Type B pancreatic cell (in vitro differentiated cells): ENCODE measurements around the gene WDR64. TPM values are rescaled to one million over a fixed set of nuclear protein-coding genes. Genes with fewer than 3 reads are reported as not detected.
"Not testable (repeated sequence)": the region's sequence is repeated elsewhere in the genome, so short reads cannot be mapped to it uniquely, and the experiment has no call there.

Experiments used
- DNase-seq: peaks from one replicate; pipeline ENCODE4 v3.0.0; 2021; ENCODE audit warnings: mixed read lengths; ENCODE audit not compliant: unreplicated experiment; ENCODE audit errors: extremely low spot score
- H3K27ac Mint-ChIP-seq: 2 replicates; pipeline ENCODE4 v1.8.0; 2021; ENCODE audit warnings: mild to moderate bottlenecking, mixed read lengths
- H3K27me3 Mint-ChIP-seq: 2 replicates; pipeline ENCODE4 v1.8.0; 2021; ENCODE audit warnings: mixed read lengths
- H3K36me3 Mint-ChIP-seq: 2 replicates; pipeline ENCODE4 v1.8.0; 2021; ENCODE audit warnings: mixed read lengths
- H3K4me1 Mint-ChIP-seq: one replicate; pipeline ENCODE4 v1.8.0; 2021; ENCODE audit warnings: mixed read lengths; ENCODE audit not compliant: unreplicated experiment
- H3K4me3 Mint-ChIP-seq: 2 replicates; pipeline ENCODE4 v1.8.0; 2021; ENCODE audit warnings: mild to moderate bottlenecking, mixed read lengths
- H3K9me3 Mint-ChIP-seq: 2 replicates; pipeline ENCODE4 v1.8.0; 2021; ENCODE audit warnings: mixed read lengths
- CTCF ChIP-seq: fragments of 200-600 bp; sonication (generic); conservative IDR thresholded peaks from 2 replicates; pipeline ENCODE4 v1.5.0; 2021; ENCODE audit warnings: antibody characterized with exemption, mild to moderate bottlenecking
- total RNA-seq: library from RNA; stranded (reverse); gene quantifications from 2 replicates; pipeline ENCODE4 v1.2.1, GENCODE V29; 2021; ENCODE audit warnings: low replicate concordance

The WDR64 gene
- total RNA-seq, 1 donor from 2014 or later = not detected

DNA sequence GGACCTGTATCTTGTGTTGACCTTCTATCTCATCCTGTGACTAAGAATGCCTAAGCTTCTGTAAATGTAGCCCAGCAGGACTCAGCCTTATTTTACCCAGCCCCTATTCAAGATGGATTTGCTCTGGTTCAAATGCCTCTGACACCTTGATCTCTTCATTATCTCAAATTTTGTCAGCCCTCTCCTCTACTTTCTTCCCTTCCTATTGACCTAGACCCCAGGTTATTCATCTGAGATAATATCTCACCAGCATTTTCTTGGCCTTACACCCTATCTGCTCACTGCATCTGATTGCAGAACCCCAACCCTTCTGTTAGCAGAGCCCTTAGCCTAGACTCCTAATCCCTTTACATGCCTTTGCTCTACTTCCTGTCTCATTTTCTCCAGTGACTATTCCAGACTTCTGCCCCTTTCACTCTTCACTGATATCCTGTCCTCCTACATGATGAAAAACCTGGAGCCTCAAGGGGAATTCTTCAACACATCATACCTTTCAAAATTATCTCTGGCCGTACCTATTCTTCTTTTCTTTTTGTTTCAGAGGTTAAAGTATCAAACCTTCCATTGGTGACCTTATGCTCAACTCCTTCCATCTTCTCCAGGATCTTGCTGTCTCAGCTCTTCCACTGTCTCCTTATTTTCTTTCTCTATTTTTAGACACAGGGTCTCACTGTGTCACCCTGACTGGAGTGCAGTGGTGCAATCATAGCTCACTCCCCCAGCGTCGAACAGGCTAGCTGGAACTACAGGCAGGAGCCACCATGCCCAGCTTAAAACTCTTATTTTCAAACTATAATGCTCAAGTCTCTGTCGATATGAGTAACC, 44.9 kb downstream of the WDR64 start:
- Mint-ChIP-seq H3K4me1 (no peaks in the 10 kb centered on the region), H3K27ac (no peak overlapping the region), H3K36me3 (no peaks in the 10 kb centered on the region), H3K27me3 (no peaks in the 10 kb centered on the region), H3K4me3 (no peak overlapping the region), H3K9me3 (no peaks in the 10 kb centered on the region)
- no peak for TF ChIP-seq CTCF
- DNase-seq = no peak

GRCh38 chr1:241697640-241698018, 45.5 kb downstream of the WDR64 start:
- no peak overlapping the region for H3K27ac Mint-ChIP-seq
- H3K36me3 Mint-ChIP-seq = no peaks in the 10 kb centered on the region
- no peaks in the 10 kb centered on the region for H3K4me1 Mint-ChIP-seq
- H3K27me3 Mint-ChIP-seq = no peaks in the 10 kb centered on the region
- TF ChIP-seq CTCF = no peak
- no peaks in the 10 kb centered on the region for H3K9me3 Mint-ChIP-seq
- no peak overlapping the region for H3K4me3 Mint-ChIP-seq
- DNase-seq = no peak

GRCh38 chr1:241698177-241698576, 46.1 kb downstream of the WDR64 start:
- DNase-seq = no peak
- no peaks in the 10 kb centered on the region for H3K27me3 Mint-ChIP-seq
- TF ChIP-seq CTCF = no peak
- H3K4me1 Mint-ChIP-seq = no peaks in the 10 kb centered on the region
- H3K36me3 Mint-ChIP-seq = no peaks in the 10 kb centered on the region
- no peaks in the 10 kb centered on the region for H3K9me3 Mint-ChIP-seq
- H3K27ac Mint-ChIP-seq = no peak overlapping the region
- no peak overlapping the region for H3K4me3 Mint-ChIP-seq

GRCh38 chr1:241701483-241702295, 49.6 kb downstream of the WDR64 start:
- H3K9me3 Mint-ChIP-seq = no peaks in the 10 kb centered on the region
- TF ChIP-seq CTCF = no peak
- H3K27me3 Mint-ChIP-seq = no peaks in the 10 kb centered on the region
- no peak overlapping the region for H3K27ac Mint-ChIP-seq
- H3K4me3 Mint-ChIP-seq = no peak overlapping the region
- no peaks in the 10 kb centered on the region for H3K36me3 Mint-ChIP-seq
- no peaks in the 10 kb centered on the region for H3K4me1 Mint-ChIP-seq
- no peak for DNase-seq

GRCh38 chr1:241702442-241703373, 50.6 kb downstream of the WDR64 start:
- TF ChIP-seq CTCF = no peak
- Mint-ChIP-seq H3K9me3 (peaks cover 3% of the 10 kb centered on the region), H3K36me3 (no peaks in the 10 kb centered on the region), H3K27me3 (peaks cover 3% of the 10 kb centered on the region), H3K4me1 (peaks cover 4% of the 10 kb centered on the region), H3K4me3 (no peak overlapping the region), H3K27ac (no peak overlapping the region)
- no peak for DNase-seq

GRCh38 chr1:241703739-241704138, 51.7 kb downstream of the WDR64 start:
- not testable (repeated sequence) for H3K4me3 Mint-ChIP-seq, H3K9me3 Mint-ChIP-seq, H3K27ac Mint-ChIP-seq, H3K27me3 Mint-ChIP-seq, H3K4me1 Mint-ChIP-seq, DNase-seq, H3K36me3 Mint-ChIP-seq
